Osteoblast (primary cell): Measurements from ENCODE around the gene BEGAIN. TPM values are rescaled to one million over a fixed set of nuclear protein-coding genes. Genes with fewer than 3 reads are reported as not detected.

Experiments
- DNase-seq: peaks from one replicate; pipeline ENCODE4 v3.0.0; 2011; ENCODE audit warnings: low spot score, mixed read lengths; ENCODE audit not compliant: insufficient read length; ENCODE audit errors: missing footprints
- H2AFZ ChIP-seq: 2 replicates; pipeline ENCODE4 v1.6.0; 2011; ENCODE audit warnings: mild to moderate bottlenecking, low read length
- H3K27ac ChIP-seq: 2 replicates; pipeline ENCODE4 v1.5.1; 2011; ENCODE audit warnings: mild to moderate bottlenecking, low read depth, low read length, moderate library complexity
- H3K27me3 ChIP-seq: 2 replicates; pipeline ENCODE4 v1.6.0; 2012; ENCODE audit warnings: mild to moderate bottlenecking, control low read depth, inconsistent platforms, low read length, moderate library complexity; ENCODE audit not compliant: insufficient read depth
- H3K36me3 ChIP-seq: 2 replicates; pipeline ENCODE4 v1.5.1; 2011; ENCODE audit warnings: mild to moderate bottlenecking, low read length, control low read depth, moderate library complexity; ENCODE audit not compliant: insufficient read depth
- H3K4me1 ChIP-seq: 2 replicates; pipeline ENCODE4 v1.5.1; 2011; ENCODE audit warnings: mild to moderate bottlenecking, low read length, control low read depth, moderate library complexity; ENCODE audit not compliant: insufficient read depth
- H3K4me2 ChIP-seq: 2 replicates; pipeline ENCODE4 v1.6.0; 2011; ENCODE audit warnings: mild to moderate bottlenecking, low read length; ENCODE audit not compliant: insufficient read depth
- H3K4me3 ChIP-seq: fragments of 200-600 bp; sonication (generic); 3 replicates; pipeline ENCODE4 v1.5.1; 2012; ENCODE audit warnings: mild to moderate bottlenecking, low read length, inconsistent platforms; ENCODE audit not compliant: insufficient read depth
- H3K79me2 ChIP-seq: 2 replicates; pipeline ENCODE4 v1.6.0; 2012; ENCODE audit warnings: mild to moderate bottlenecking, low read length, control low read depth, inconsistent platforms; ENCODE audit not compliant: insufficient read depth
- H3K9me3 ChIP-seq: 2 replicates; pipeline ENCODE4 v1.5.1; 2011; ENCODE audit warnings: low read depth, low read length, control low read depth
- H4K20me1 ChIP-seq: 2 replicates; pipeline ENCODE4 v1.6.0; 2012; ENCODE audit warnings: mild to moderate bottlenecking, low read length, control low read depth; ENCODE audit not compliant: insufficient read depth
- CTCF ChIP-seq: IDR thresholded peaks from 2 replicates; pipeline ENCODE4 v1.5.1; 2011; ENCODE audit warnings: mild to moderate bottlenecking, low read depth, low read length, moderate library complexity; ENCODE audit errors: extremely low read depth
- total RNA-seq: library from RNA; depleted of rRNA; stranded (reverse); fragments of >200 nt; gene quantifications from 2 replicates; pipeline ENCODE4 v1.2.3, GENCODE V29; 2012

Gene BEGAIN
- total RNA-seq, 1 donor, result 1.1 TPM

GRCh38 chr14:100546051-100546443 lies 41.2 kb downstream of the BEGAIN start:
- Histone ChIP-seq H3K27ac (no peak overlapping the region), H3K79me2 (no peaks in the 10 kb centered on the region), H3K4me1 (peaks cover 3% of the 10 kb centered on the region), H3K27me3 (no peaks in the 10 kb centered on the region), H3K36me3 (no peaks in the 10 kb centered on the region), H2AFZ (no peak overlapping the region), H3K4me3 (no peak overlapping the region), H4K20me1 (no peaks in the 10 kb centered on the region), H3K4me2 (peak overlapping the region; percentile 48), H3K9me3 (no peaks in the 10 kb centered on the region)
- no peak for TF ChIP-seq CTCF
- no peak for DNase-seq

- no peak overlapping the region for H3K4me2 ChIP-seq
- no peak overlapping the region for H3K27ac ChIP-seq
- no peak for TF ChIP-seq CTCF
- H3K36me3 ChIP-seq, result no peaks in the 10 kb centered on the region
- no peaks in the 10 kb centered on the region for H3K79me2 ChIP-seq
- no peaks in the 10 kb centered on the region for H3K9me3 ChIP-seq
- no peak overlapping the region for H3K4me3 ChIP-seq
- no peaks in the 10 kb centered on the region for H3K27me3 ChIP-seq
- DNase-seq, result no peak
- H4K20me1 ChIP-seq, result no peaks in the 10 kb centered on the region
- H2AFZ ChIP-seq, result no peak overlapping the region
- peaks cover 3% of the 10 kb centered on the region for H3K4me1 ChIP-seq
Observed at GRCh38 chr14:100545359-100545758, 41.9 kb downstream of the BEGAIN start.

- H3K9me3 ChIP-seq, result no peaks in the 10 kb centered on the region
- H3K27me3 ChIP-seq, result no peaks in the 10 kb centered on the region
Observed at GRCh38 chr14:100544506-100545141, 42.6 kb downstream of the BEGAIN start.

More at GRCh38 chr14:100544506-100545141, 42.6 kb downstream of the BEGAIN start:
- DNase-seq, result peak; percentile 87
- H4K20me1 ChIP-seq, result no peaks in the 10 kb centered on the region
- no peak overlapping the region for H3K4me3 ChIP-seq
- no peak overlapping the region for H3K27ac ChIP-seq
- H3K4me1 ChIP-seq, result peaks cover 3% of the 10 kb centered on the region
- no peak overlapping the region for H3K4me2 ChIP-seq
- H3K36me3 ChIP-seq, result no peaks in the 10 kb centered on the region
- TF ChIP-seq CTCF, result no peak
- H3K79me2 ChIP-seq, result no peaks in the 10 kb centered on the region
- H2AFZ ChIP-seq, result no peak overlapping the region
